ENCODE measurements around the gene KIF6.
"Not testable (repeated sequence)": the region's sequence is repeated elsewhere in the genome, so short reads cannot be mapped to it uniquely, and the experiment has no call there.

The KIF6 gene

GRCh38 chr6:39490108-39490507 lies 235.1 kb downstream of the KIF6 start:
- no peak overlapping the region for H3K9ac ChIP-seq (ENCODE audit: low read length)
- no peak overlapping the region for H3K4me3 ChIP-seq (ENCODE audit: low read length)
- H3K27ac ChIP-seq (ENCODE audit: low read length) = no peak overlapping the region
- no peaks in the 10 kb centered on the region for H3K4me1 ChIP-seq (ENCODE audit: low read length)
- H3K27me3 ChIP-seq (replicated peaks; ENCODE audit: insufficient read depth, low read length) = no peaks in the 10 kb centered on the region
- no peaks in the 10 kb centered on the region for H3K79me2 ChIP-seq (ENCODE audit: low read length)
- no peaks in the 10 kb centered on the region for H3K36me3 ChIP-seq (replicated peaks; ENCODE audit: insufficient read depth, low read length)
- TF ChIP-seq EZH2 (optimal IDR thresholded peaks at IDR 0.05; ENCODE audit: low read depth, low read length) (no peak), EZH2phosphoT487 (IDR thresholded peaks at IDR 0.05; ENCODE audit: low read length) (no peak)
- TF ChIP-seq, protein P1, sequence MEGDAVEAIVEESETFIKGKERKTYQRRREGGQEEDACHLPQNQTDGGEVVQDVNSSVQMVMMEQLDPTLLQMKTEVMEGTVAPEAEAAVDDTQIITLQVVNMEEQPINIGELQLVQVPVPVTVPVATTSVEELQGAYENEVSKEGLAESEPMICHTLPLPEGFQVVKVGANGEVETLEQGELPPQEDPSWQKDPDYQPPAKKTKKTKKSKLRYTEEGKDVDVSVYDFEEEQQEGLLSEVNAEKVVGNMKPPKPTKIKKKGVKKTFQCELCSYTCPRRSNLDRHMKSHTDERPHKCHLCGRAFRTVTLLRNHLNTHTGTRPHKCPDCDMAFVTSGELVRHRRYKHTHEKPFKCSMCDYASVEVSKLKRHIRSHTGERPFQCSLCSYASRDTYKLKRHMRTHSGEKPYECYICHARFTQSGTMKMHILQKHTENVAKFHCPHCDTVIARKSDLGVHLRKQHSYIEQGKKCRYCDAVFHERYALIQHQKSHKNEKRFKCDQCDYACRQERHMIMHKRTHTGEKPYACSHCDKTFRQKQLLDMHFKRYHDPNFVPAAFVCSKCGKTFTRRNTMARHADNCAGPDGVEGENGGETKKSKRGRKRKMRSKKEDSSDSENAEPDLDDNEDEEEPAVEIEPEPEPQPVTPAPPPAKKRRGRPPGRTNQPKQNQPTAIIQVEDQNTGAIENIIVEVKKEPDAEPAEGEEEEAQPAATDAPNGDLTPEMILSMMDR (IDR thresholded peaks at IDR 0.05; ENCODE audit: low read length) = no peak
- no peak overlapping the region for H2AFZ ChIP-seq (ENCODE audit: low read length)
- H3K4me2 ChIP-seq (ENCODE audit: low read depth, low read length) = no peak overlapping the region
- H3K9me2 ChIP-seq (replicated peaks; ENCODE audit: insufficient read depth, low read length) = no peaks in the 10 kb centered on the region
- H3F3A ChIP-seq (ENCODE audit: insufficient read depth, low read length) = no peaks in the 10 kb centered on the region
- DNase-seq = no peak
- no peaks in the 10 kb centered on the region for H3K9me3 ChIP-seq (replicated peaks; ENCODE audit: insufficient read depth, low read length)
- no peaks in the 10 kb centered on the region for H4K20me1 ChIP-seq (ENCODE audit: insufficient read depth, low read length)

DNA sequence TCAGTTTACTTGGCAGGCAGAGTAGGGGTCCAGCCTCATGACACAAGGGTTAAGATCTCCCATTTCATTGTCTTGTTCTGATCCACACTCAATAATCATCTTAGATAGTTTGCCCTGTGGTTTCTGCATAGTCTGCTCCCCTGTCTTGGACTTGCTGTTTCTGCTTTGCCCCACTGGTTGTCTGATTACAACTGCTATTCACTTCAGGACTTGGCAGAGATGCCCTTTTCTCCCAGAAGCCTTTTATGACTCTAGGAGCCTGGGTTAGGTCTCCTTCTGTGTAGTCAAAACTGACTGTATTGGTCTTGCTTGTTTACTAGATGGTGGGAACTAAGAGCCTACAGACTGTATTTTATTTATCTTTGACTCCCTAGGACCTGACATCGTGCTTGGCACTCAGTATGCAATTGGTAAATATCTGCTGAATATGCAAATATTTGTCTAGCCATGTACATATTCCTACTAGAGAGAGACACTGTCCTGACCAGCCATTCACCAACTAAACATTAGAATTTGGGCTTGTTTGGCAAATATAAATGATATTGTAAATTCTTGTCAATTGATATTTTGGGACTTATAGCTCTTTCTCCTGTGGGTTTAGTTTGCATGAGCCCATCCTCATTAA lies 236.8 kb downstream of the KIF6 start:
- no peaks in the 10 kb centered on the region for H3K27me3 ChIP-seq (replicated peaks; ENCODE audit: insufficient read depth, low read length)
- H3K9me3 ChIP-seq (replicated peaks; ENCODE audit: insufficient read depth, low read length) = no peaks in the 10 kb centered on the region
- no peaks in the 10 kb centered on the region for H4K20me1 ChIP-seq (ENCODE audit: insufficient read depth, low read length)
- no peak for TF ChIP-seq EZH2 (optimal IDR thresholded peaks at IDR 0.05; ENCODE audit: low read depth, low read length)
- TF ChIP-seq, protein P1 (IDR thresholded peaks at IDR 0.05; ENCODE audit: low read length) = no peak
- H3K27ac ChIP-seq (ENCODE audit: low read length) = no peak overlapping the region
- H3K4me3 ChIP-seq (ENCODE audit: low read length) = no peak overlapping the region
- H3K4me1 ChIP-seq (ENCODE audit: low read length) = no peaks in the 10 kb centered on the region
- no peak overlapping the region for H3K9ac ChIP-seq (ENCODE audit: low read length)
- H3K4me2 ChIP-seq (ENCODE audit: low read depth, low read length) = no peak overlapping the region
- no peaks in the 10 kb centered on the region for H3F3A ChIP-seq (ENCODE audit: insufficient read depth, low read length)
- no peaks in the 10 kb centered on the region for H3K9me2 ChIP-seq (replicated peaks; ENCODE audit: insufficient read depth, low read length)
- DNase-seq = no peak
- no peak overlapping the region for H2AFZ ChIP-seq (ENCODE audit: low read length)
- H3K79me2 ChIP-seq (ENCODE audit: low read length) = no peaks in the 10 kb centered on the region
- no peaks in the 10 kb centered on the region for H3K36me3 ChIP-seq (replicated peaks; ENCODE audit: insufficient read depth, low read length)

- no peak for DNase-seq
- Histone ChIP-seq H3K36me3 (replicated peaks; ENCODE audit: insufficient read depth, low read length) (no peaks in the 10 kb centered on the region), H3K9me3 (replicated peaks; ENCODE audit: insufficient read depth, low read length) (no peaks in the 10 kb centered on the region), H3K27ac (ENCODE audit: low read length) (no peak overlapping the region), H3K9me2 (replicated peaks; ENCODE audit: insufficient read depth, low read length) (no peaks in the 10 kb centered on the region), H3K9ac (ENCODE audit: low read length) (no peak overlapping the region), H3K4me1 (ENCODE audit: low read length) (no peaks in the 10 kb centered on the region), H3F3A (ENCODE audit: insufficient read depth, low read length) (no peaks in the 10 kb centered on the region), H3K4me2 (ENCODE audit: low read depth, low read length) (no peak overlapping the region), H3K27me3 (replicated peaks; ENCODE audit: insufficient read depth, low read length) (no peaks in the 10 kb centered on the region), H4K20me1 (ENCODE audit: insufficient read depth, low read length) (no peaks in the 10 kb centered on the region), H2AFZ (ENCODE audit: low read length) (no peak overlapping the region), H3K4me3 (ENCODE audit: low read length) (no peak overlapping the region), H3K79me2 (ENCODE audit: low read length) (no peaks in the 10 kb centered on the region)
- TF ChIP-seq EZH2 (optimal IDR thresholded peaks at IDR 0.05; ENCODE audit: low read depth, low read length) = no peak
- TF ChIP-seq, protein P1 (IDR thresholded peaks at IDR 0.05; ENCODE audit: low read length) = no peak
- no peak for TF ChIP-seq EZH2phosphoT487 (IDR thresholded peaks at IDR 0.05; ENCODE audit: low read length)
Measured at GRCh38 chr6:39484276-39484675, 240.9 kb downstream of the KIF6 start.

DNA sequence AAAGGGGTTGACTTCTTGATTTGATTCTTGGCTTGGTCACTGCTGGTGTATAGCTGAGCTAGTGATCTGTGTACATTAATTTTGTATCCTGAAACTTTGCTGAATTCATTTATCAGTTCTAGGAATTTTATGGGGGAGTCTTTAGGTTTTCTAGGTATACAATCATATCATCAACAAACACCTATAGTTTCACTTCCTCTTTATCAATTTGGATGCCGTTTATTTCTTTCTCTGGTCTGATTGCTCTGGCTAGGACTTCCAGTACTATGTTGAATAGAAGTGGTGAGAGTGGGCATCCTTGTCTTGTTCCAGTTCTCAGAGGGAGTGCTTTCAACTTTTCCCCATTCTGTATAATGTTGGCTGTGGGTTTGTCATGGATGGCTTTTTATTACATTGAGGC lies 245.4 kb downstream of the KIF6 start:
- not testable (repeated sequence) for H3K9me3 ChIP-seq (replicated peaks; ENCODE audit: insufficient read depth, low read length); H4K20me1 ChIP-seq (ENCODE audit: insufficient read depth, low read length); H3K27ac ChIP-seq (ENCODE audit: low read length); H3K4me1 ChIP-seq (ENCODE audit: low read length); H3K79me2 ChIP-seq (ENCODE audit: low read length); H3F3A ChIP-seq (ENCODE audit: insufficient read depth, low read length); H2AFZ ChIP-seq (ENCODE audit: low read length); H3K36me3 ChIP-seq (replicated peaks; ENCODE audit: insufficient read depth, low read length); H3K4me3 ChIP-seq (ENCODE audit: low read length); DNase-seq; H3K9ac ChIP-seq (ENCODE audit: low read length); H3K4me2 ChIP-seq (ENCODE audit: low read depth, low read length); H3K9me2 ChIP-seq (replicated peaks; ENCODE audit: insufficient read depth, low read length); H3K27me3 ChIP-seq (replicated peaks; ENCODE audit: insufficient read depth, low read length)
